Measurements from ENCODE around the gene MTCL1. TPM values are rescaled to one million over a fixed set of nuclear protein-coding genes. Genes with fewer than 3 reads are reported as not detected.

Gene MTCL1
- total RNA-seq, 2 donors from 2014 or later: 0.38 to 0.51 TPM

DNA sequence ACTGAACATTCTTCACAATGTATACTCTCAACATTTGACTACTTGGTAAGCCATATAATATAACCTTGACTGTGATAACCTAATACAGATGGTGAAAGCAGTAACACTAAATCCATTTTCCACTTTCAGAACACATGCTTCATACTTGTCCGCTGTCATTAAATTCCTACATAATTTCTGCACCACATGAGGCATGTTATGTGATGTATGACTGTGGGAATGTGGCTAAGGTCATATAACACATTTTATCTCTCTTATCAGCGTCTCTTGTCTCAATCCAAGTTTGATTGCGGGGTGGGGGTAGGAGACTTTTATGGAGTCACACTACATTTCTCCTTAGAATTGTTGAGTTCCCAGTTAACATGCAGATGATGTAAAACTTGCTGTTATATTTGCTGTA, 110.9 kb downstream of the MTCL1 start:
- H3K4me3 Mint-ChIP-seq: no peak overlapping the region
- H3K36me3 Mint-ChIP-seq (ENCODE audit: insufficient read depth in 2 of 2): no peaks in the 10 kb centered on the region
- no peaks in the 10 kb centered on the region for H3K9me3 Mint-ChIP-seq
- DNase-seq (no peak), ATAC-seq (replicated peaks in 1 of 2) (no peak)
- H3K27me3 Mint-ChIP-seq (ENCODE audit: low read depth): no peaks in the 10 kb centered on the region
- H3K4me1 Mint-ChIP-seq (ENCODE audit: low read depth): no peaks in the 10 kb centered on the region
- no peak overlapping the region for H3K27ac Mint-ChIP-seq

DNA sequence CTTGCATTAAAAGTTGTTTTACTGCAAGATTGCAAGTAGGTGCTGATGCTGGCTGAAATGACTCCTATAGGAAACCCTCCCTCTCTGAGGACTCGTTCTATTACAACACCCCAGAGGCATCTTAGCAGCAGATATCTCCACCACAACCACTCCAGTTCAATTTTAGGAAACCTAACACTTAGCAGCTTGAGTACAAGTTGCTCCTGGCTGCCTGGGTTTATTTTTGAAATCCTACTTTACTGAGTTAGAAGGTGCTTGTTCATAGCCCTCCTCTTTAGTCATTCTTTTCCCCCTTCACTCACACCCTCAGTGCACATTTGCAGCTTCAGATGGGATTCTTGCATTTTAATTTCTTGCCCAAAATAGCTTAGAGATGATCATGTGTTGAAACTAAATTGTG, 111.5 kb downstream of the MTCL1 start:
- no peaks in the 10 kb centered on the region for H3K9me3 Mint-ChIP-seq
- no peak for DNase-seq
- no peak overlapping the region for H3K27ac Mint-ChIP-seq
- no peaks in the 10 kb centered on the region for H3K36me3 Mint-ChIP-seq (ENCODE audit: insufficient read depth in 2 of 2)
- H3K4me1 Mint-ChIP-seq (ENCODE audit: low read depth): no peaks in the 10 kb centered on the region
- ATAC-seq (replicated peaks in 1 of 2): no peak
- H3K4me3 Mint-ChIP-seq: no peak overlapping the region
- H3K27me3 Mint-ChIP-seq (ENCODE audit: low read depth): no peaks in the 10 kb centered on the region

DNA sequence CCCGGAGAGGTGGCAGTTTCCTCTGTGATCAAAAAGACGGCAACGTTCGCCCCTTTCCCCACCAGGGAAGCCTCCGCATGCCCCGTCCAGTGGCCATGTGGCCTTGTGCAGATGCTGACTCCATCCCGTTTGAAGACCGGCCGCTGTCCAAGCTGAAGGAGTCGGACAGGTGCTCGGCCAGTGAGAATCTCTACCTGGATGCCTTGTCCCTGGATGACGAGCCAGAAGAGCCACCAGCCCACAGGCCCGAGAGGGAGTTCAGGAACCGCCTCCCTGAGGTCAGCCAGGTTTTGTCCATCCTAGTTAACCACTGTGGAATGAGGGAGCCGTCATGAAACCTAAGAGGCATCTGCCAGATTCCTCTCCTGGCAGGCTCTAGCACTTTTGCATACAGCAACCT, 113.6 kb downstream of the MTCL1 start:
- no peaks in the 10 kb centered on the region for H3K9me3 Mint-ChIP-seq
- H3K27ac Mint-ChIP-seq: no peak overlapping the region
- H3K36me3 Mint-ChIP-seq (ENCODE audit: insufficient read depth in 2 of 2): no peaks in the 10 kb centered on the region
- H3K27me3 Mint-ChIP-seq (ENCODE audit: low read depth): no peaks in the 10 kb centered on the region
- H3K4me1 Mint-ChIP-seq (ENCODE audit: low read depth): no peaks in the 10 kb centered on the region
- ATAC-seq (replicated peaks in 1 of 2): no peak
- H3K4me3 Mint-ChIP-seq: no peak overlapping the region
- DNase-seq: no peak

DNA sequence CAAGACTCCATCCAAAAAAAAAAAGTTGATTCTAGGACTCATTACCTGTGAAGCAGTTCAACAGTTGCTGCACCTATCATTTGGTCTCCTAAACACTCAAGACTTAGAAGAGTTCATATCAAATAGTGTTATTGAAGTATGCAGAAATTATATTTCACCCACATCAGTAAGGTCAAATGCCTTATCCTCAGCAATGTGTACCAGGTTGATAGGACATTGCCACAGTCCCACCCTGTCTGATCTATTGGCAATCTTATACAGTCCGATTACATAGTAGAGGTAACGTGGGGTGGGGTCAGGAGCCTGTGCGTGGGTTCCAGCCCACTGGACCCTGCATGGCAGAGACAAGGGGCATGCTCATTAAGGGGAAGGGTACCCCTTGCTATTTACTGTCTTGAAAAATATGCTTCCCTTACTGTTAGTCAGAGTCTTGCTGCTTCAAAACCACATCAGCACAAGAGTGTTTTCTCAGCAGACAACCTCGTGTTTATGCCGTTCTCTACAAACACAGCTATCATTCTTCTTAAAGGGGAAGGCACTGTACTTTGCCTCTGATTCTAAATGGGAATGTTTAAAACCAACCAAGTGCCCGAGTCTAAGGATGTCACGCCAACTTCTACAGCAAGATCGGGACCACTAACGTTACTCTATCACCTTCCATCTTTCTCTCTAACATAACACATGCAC, 115.2 kb downstream of the MTCL1 start:
- no peak overlapping the region for H3K4me3 Mint-ChIP-seq
- no peak for ATAC-seq (replicated peaks in 1 of 2)
- H3K27me3 Mint-ChIP-seq (ENCODE audit: low read depth): no peaks in the 10 kb centered on the region
- H3K9me3 Mint-ChIP-seq: no peaks in the 10 kb centered on the region
- no peaks in the 10 kb centered on the region for H3K4me1 Mint-ChIP-seq (ENCODE audit: low read depth)
- DNase-seq: no peak
- no peaks in the 10 kb centered on the region for H3K36me3 Mint-ChIP-seq (ENCODE audit: insufficient read depth in 2 of 2)
- H3K27ac Mint-ChIP-seq: no peak overlapping the region

DNA sequence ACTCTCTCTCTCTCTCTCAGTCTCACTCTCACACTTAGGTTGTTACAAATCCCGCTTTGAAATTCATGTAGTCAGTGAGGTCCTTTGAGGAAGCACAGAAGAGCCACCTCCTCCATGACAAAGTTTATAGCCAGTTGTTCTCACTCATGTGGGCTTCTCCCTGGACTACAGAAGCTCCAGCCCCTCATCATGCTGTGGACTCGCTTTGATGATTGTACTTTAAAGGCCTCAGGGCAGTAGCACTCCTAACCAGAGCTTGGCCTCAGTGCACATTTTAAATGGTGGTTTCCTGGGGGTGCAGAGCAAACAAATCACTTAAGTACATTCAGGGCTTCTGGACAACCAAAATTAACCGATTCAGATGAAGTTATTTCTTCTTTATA, 115.7 kb downstream of the MTCL1 start:
- H3K4me1 Mint-ChIP-seq (ENCODE audit: low read depth): no peaks in the 10 kb centered on the region
- H3K36me3 Mint-ChIP-seq (ENCODE audit: insufficient read depth in 2 of 2): no peaks in the 10 kb centered on the region
- no peak overlapping the region for H3K4me3 Mint-ChIP-seq
- H3K27me3 Mint-ChIP-seq (ENCODE audit: low read depth): no peaks in the 10 kb centered on the region
- ATAC-seq (replicated peaks in 1 of 2) (no peak), DNase-seq (no peak)
- H3K27ac Mint-ChIP-seq: no peak overlapping the region
- H3K9me3 Mint-ChIP-seq: no peaks in the 10 kb centered on the region

DNA sequence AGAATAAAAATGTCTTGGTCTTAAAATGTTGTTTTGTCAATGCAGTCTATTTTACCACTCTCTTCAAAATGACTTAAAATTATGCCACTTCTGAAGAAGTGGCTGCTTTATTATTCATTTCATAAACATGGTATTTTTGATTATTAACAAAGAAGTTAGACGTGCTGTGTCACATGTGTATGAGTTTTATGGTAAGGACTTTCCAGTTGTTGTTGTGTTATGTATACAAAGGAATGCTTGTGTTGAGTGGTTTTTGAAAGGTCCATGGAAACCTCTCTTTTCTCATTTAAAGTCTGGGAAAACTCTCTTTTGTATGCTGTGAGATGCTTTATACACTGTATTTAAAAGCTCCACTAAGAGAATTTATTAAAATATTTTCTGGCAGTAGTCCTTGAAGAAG, 116.2 kb downstream of the MTCL1 start:
- Mint-ChIP-seq H3K9me3 (no peaks in the 10 kb centered on the region), H3K4me1 (ENCODE audit: low read depth) (no peaks in the 10 kb centered on the region), H3K4me3 (no peak overlapping the region), H3K27me3 (ENCODE audit: low read depth) (no peaks in the 10 kb centered on the region), H3K36me3 (ENCODE audit: insufficient read depth in 2 of 2) (no peaks in the 10 kb centered on the region), H3K27ac (no peak overlapping the region)
- DNase-seq (no peak), ATAC-seq (replicated peaks in 1 of 2) (no peak)

DNA sequence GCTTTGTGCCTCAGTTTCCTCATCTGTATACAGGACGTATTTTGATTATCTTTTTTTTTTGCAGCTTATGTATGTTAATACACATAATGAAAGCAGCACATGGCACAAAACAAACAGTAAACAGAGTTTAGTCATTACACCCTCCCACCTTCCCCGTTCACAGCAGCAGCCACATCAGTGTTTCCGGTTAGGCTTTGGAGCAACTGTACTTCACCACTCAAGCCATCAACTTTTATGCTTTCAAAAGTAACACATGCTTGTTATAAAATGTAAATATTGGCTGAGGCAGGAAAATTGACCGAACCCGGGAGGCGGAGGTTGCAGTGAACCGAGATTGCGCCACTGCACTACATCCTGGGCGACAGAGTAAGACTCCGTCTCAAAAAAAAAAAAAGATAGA, 117.3 kb downstream of the MTCL1 start:
- no peak overlapping the region for H3K27ac Mint-ChIP-seq

DNA sequence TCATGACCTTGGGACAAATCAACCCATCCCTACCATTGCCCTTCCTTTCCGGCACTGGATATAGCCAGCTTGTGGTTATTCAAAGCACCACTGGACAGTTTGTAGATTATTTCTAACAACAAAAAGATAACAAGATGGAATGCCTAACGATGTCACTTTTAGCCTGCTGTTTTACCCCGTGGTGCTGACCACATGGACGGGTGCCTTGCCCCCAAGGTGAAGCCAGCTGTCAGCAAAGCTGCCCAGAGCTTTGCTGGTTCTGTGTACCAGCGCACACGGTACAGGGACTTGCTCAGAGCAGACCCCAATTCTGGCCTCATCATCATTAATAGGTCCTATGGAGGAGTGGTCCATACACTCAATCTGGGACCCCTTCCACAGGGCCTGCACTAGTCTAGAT, 118.2 kb downstream of the MTCL1 start:
- Mint-ChIP-seq H3K4me1 (ENCODE audit: low read depth) (no peaks in the 10 kb centered on the region), H3K27me3 (ENCODE audit: low read depth) (no peaks in the 10 kb centered on the region), H3K4me3 (no peak overlapping the region), H3K9me3 (no peaks in the 10 kb centered on the region), H3K36me3 (ENCODE audit: insufficient read depth in 2 of 2) (no peaks in the 10 kb centered on the region), H3K27ac (no peak overlapping the region)
- DNase-seq (no peak), ATAC-seq (replicated peaks in 1 of 2) (no peak)

More for the DNA sequence above, 117.3 kb downstream of the MTCL1 start:
- ATAC-seq (replicated peaks in 1 of 2) (no peak), DNase-seq (no peak)
- no peaks in the 10 kb centered on the region for H3K36me3 Mint-ChIP-seq (ENCODE audit: insufficient read depth in 2 of 2)
- no peaks in the 10 kb centered on the region for H3K9me3 Mint-ChIP-seq
- no peaks in the 10 kb centered on the region for H3K4me1 Mint-ChIP-seq (ENCODE audit: low read depth)
- H3K27me3 Mint-ChIP-seq (ENCODE audit: low read depth): no peaks in the 10 kb centered on the region
- H3K4me3 Mint-ChIP-seq: no peak overlapping the region

DNA sequence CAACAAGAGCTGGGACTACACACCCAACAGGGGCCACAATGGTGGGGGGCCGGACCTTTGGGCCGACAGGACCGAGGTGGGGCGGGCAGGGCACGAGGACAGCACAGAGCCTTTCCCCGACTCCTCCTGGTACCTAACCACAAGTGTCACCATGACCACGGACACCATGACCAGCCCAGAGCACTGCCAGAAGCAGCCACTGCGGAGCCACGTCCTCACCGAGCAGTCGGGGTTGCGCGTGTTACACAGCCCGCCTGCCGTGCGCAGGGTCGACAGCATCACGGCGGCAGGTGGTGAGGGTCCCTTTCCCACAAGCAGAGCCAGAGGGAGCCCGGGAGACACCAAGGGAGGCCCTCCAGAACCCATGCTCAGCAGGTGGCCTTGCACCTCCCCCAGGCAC, 119.5 kb downstream of the MTCL1 start:
- H3K4me3 Mint-ChIP-seq: no peak overlapping the region
- no peak for DNase-seq
- H3K27me3 Mint-ChIP-seq (ENCODE audit: low read depth): no peaks in the 10 kb centered on the region
- no peaks in the 10 kb centered on the region for H3K36me3 Mint-ChIP-seq (ENCODE audit: insufficient read depth in 2 of 2)
- no peak overlapping the region for H3K27ac Mint-ChIP-seq
- no peaks in the 10 kb centered on the region for H3K4me1 Mint-ChIP-seq (ENCODE audit: low read depth)
- H3K9me3 Mint-ChIP-seq: no peaks in the 10 kb centered on the region
- ATAC-seq (replicated peaks in 1 of 2): no peak

DNA sequence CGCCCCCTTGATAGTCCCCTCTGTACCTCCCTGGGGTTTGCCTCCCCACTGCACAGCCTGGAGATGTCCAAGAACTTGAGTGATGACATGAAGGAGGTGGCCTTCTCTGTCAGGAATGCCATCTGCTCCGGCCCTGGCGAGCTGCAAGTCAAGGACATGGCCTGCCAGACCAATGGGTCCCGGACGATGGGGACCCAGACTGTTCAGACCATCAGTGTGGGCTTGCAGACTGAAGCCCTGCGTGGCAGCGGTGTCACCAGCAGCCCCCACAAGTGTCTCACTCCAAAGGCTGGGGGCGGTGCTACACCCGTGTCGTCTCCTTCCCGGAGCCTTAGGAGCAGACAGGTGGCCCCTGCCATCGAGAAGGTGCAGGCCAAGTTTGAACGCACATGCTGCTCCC, 119.9 kb downstream of the MTCL1 start:
- DNase-seq (no peak), ATAC-seq (replicated peaks in 1 of 2) (no peak)
- Mint-ChIP-seq H3K27ac (no peak overlapping the region), H3K9me3 (no peaks in the 10 kb centered on the region), H3K36me3 (ENCODE audit: insufficient read depth in 2 of 2) (no peaks in the 10 kb centered on the region), H3K27me3 (ENCODE audit: low read depth) (no peaks in the 10 kb centered on the region), H3K4me1 (ENCODE audit: low read depth) (no peaks in the 10 kb centered on the region), H3K4me3 (no peak overlapping the region)

DNA sequence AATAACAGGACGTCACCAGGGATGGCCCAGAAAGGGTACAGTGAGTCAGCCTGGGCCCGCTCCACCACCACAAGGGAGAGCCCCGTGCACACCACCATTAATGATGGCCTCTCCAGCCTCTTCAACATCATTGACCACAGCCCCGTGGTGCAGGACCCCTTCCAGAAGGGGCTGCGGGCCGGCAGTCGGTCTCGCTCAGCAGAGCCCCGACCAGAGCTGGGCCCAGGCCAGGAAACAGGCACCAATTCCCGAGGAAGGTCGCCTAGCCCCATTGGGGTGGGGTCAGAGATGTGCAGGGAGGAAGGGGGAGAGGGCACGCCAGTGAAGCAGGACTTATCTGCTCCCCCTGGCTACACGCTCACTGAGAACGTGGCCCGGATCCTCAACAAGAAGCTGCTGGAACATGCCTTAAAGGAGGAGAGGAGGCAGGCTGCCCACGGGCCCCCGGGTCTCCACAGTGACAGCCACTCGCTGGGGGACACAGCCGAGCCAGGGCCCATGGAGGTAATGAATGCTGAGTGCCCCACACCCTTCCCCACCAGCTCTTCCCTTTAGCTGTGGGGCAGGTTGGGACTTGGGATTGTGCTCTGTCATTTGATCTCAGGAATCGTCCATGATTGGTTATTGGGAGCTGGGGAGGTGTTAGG, 120.5 kb downstream of the MTCL1 start:
- H3K27me3 Mint-ChIP-seq (ENCODE audit: low read depth): no peaks in the 10 kb centered on the region
- no peak overlapping the region for H3K27ac Mint-ChIP-seq
- no peak overlapping the region for H3K4me3 Mint-ChIP-seq
- no peaks in the 10 kb centered on the region for H3K36me3 Mint-ChIP-seq (ENCODE audit: insufficient read depth in 2 of 2)
- H3K4me1 Mint-ChIP-seq (ENCODE audit: low read depth): no peaks in the 10 kb centered on the region
- H3K9me3 Mint-ChIP-seq: no peaks in the 10 kb centered on the region
- DNase-seq: no peak
- ATAC-seq (replicated peaks in 1 of 2): no peak

DNA sequence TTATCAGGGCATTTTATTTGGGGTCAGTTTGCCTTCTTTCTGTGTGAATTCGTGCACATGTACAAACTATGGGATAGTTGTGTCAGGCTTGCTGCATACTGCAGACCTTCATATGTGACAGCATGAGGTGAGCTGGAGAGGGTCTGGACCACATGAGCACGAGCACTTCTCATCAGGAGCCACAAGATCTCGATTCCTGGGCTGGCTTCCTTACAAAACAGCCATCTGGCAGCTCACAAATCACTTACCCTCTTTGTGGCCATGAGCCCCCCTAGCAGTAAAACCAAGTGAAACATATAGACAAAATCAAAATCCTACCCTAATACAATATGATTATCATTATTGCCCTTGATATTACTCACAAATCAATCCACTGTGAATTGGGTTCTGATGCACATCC, 121.2 kb downstream of the MTCL1 start:
- Mint-ChIP-seq H3K9me3 (no peaks in the 10 kb centered on the region), H3K27ac (no peak overlapping the region), H3K36me3 (ENCODE audit: insufficient read depth in 2 of 2) (no peaks in the 10 kb centered on the region), H3K4me1 (ENCODE audit: low read depth) (no peaks in the 10 kb centered on the region), H3K4me3 (no peak overlapping the region), H3K27me3 (ENCODE audit: low read depth) (no peaks in the 10 kb centered on the region)
- DNase-seq: no peak
- no peak for ATAC-seq (replicated peaks in 1 of 2)

DNA sequence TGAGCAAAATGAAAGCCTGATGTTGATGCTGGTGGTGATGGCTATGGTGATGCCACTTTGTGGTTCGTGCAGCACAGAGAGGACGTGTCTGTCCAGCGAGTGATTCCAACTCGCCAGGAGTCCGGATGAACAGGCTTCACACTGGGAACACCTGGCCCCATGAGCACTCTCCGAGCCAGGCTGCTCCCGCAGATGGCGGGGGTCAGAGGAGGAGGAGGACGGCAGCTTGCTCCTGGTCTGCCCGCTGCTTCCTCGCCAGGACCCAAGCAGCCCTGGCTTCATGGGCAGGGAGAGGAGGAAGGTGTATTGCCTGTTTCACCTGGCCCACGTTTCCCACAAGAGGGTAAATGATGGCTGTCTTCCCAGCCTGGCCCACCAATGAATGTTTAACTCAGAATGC, 121.6 kb downstream of the MTCL1 start:
- Mint-ChIP-seq H3K27ac (no peak overlapping the region), H3K9me3 (no peaks in the 10 kb centered on the region), H3K4me1 (ENCODE audit: low read depth) (no peaks in the 10 kb centered on the region), H3K36me3 (ENCODE audit: insufficient read depth in 2 of 2) (no peaks in the 10 kb centered on the region), H3K4me3 (no peak overlapping the region), H3K27me3 (ENCODE audit: low read depth) (no peaks in the 10 kb centered on the region)
- ATAC-seq (replicated peaks in 1 of 2) (no peak), DNase-seq (no peak)

DNA sequence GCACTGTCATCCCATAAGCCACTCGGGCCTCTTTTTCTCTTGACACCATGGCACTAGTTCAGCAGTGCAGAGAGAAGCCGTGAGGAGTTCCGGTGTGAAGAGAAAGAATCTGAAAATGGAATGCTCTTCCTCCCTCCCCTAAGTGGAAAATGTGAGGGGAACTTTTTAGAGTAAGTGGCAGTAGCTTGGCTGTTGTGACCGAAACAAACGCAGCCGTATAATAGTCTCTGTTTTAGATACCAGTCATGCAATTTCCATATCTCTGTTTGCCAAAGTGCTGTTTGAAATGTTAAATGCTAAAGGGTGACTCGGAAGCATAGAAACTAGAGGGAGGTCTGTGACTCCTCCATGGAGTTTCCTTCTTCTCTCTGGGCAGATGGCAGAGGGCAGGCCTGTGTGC, 122.9 kb downstream of the MTCL1 start:
- H3K9me3 Mint-ChIP-seq: no peaks in the 10 kb centered on the region
- DNase-seq (no peak), ATAC-seq (replicated peaks in 1 of 2) (no peak)
- H3K4me3 Mint-ChIP-seq: no peak overlapping the region
- H3K36me3 Mint-ChIP-seq (ENCODE audit: insufficient read depth in 2 of 2): no peaks in the 10 kb centered on the region
- H3K4me1 Mint-ChIP-seq (ENCODE audit: low read depth): no peaks in the 10 kb centered on the region
- no peaks in the 10 kb centered on the region for H3K27me3 Mint-ChIP-seq (ENCODE audit: low read depth)
- H3K27ac Mint-ChIP-seq: no peak overlapping the region

All from activated T-cell treated with anti-CD3 and anti-CD28 coated beads, Interleukin-2, amount 50 U/mL, for 72 hours (primary cell).